ENCODE measurements around the gene ADAMTS14. TPM values are rescaled to one million over a fixed set of nuclear protein-coding genes. Genes with fewer than 3 reads are reported as not detected.

The ADAMTS14 gene
- total and polyA plus RNA-seq, 7 donors, result 0.03 to 0.18 (median 0.06) TPM; not detected in 3

GRCh38 chr10:70683940-70684339 lies 11.6 kb downstream of the ADAMTS14 start:
- Histone ChIP-seq H3K9me3 (no peaks in the 10 kb centered on the region), H3K4me3 (no peak overlapping the region), H3K27ac (no peak overlapping the region), H3K4me1 (no peaks in the 10 kb centered on the region), H3K27me3 (ENCODE audit: insufficient read depth in 3 of 3, low read length in 2 of 3) (peaks cover 0 to 3% (median 0%) of the 10 kb centered on the region in 3 donors), H3K36me3 (ENCODE audit: insufficient read depth in 1 of 2, low read depth in 1 of 2) (no peaks in the 10 kb centered on the region)
- ATAC-seq (no peak), DNase-seq (no peak)
- WGBS, 3 donors, result 92 to 98% (median 98%) methylated on average over 5 of the region's 5 CpGs
- intact Hi-C loops (cut with DNase I), result no loop called here
- no peak for TF ChIP-seq CTCF (IDR thresholded peaks at IDR 0.05)

- Histone ChIP-seq H3K4me1 (no peaks in the 10 kb centered on the region), H3K9me3 (no peaks in the 10 kb centered on the region), H3K27me3 (ENCODE audit: insufficient read depth in 3 of 3, low read length in 2 of 3) (peaks cover 0 to 3% (median 0%) of the 10 kb centered on the region in 3 donors), H3K27ac (no peak overlapping the region), H3K4me3 (no peak overlapping the region), H3K36me3 (ENCODE audit: insufficient read depth in 1 of 2, low read depth in 1 of 2) (no peaks in the 10 kb centered on the region)
- ATAC-seq (no peak), DNase-seq (no peak)
- intact Hi-C loops (cut with DNase I), result no loop called here
- WGBS, 3 donors, result 96 to 99% (median 97%) methylated on average over 3 of the region's 3 CpGs
- no peak for TF ChIP-seq CTCF (IDR thresholded peaks at IDR 0.05)
Observed at GRCh38 chr10:70684374-70684773, 12.1 kb downstream of the ADAMTS14 start.

GRCh38 chr10:70684839-70685454 lies 12.6 kb downstream of the ADAMTS14 start:
- DNase-seq, result no peak
- H3K4me1 ChIP-seq, result no peaks in the 10 kb centered on the region
- WGBS, 3 donors, result 88 to 96% (median 92%) methylated on average over 3 to 4 of the region's 4 CpGs

GRCh38 chr10:70685455-70685911 lies 13.2 kb downstream of the ADAMTS14 start:
- Histone ChIP-seq H3K36me3 (ENCODE audit: insufficient read depth in 1 of 2, low read depth in 1 of 2) (no peaks in the 10 kb centered on the region), H3K4me3 (no peak overlapping the region), H3K9me3 (no peaks in the 10 kb centered on the region), H3K27ac (no peak overlapping the region), H3K27me3 (ENCODE audit: insufficient read depth in 3 of 3, low read length in 2 of 3) (no peaks in the 10 kb centered on the region), H3K4me1 (no peaks in the 10 kb centered on the region)
- ATAC-seq (peak in 1 of 4 donors; percentile 24), DNase-seq (no peak)
- WGBS, 3 donors, result 53 to 90% (median 85%) methylated on average over 8 of the region's 8 CpGs
- intact Hi-C loops (cut with DNase I), result no loop called here
- no peak for TF ChIP-seq CTCF (IDR thresholded peaks at IDR 0.05)

More at GRCh38 chr10:70684839-70685454, 12.6 kb downstream of the ADAMTS14 start:
- Histone ChIP-seq H3K9me3 (no peaks in the 10 kb centered on the region), H3K27ac (no peak overlapping the region), H3K36me3 (ENCODE audit: insufficient read depth in 1 of 2, low read depth in 1 of 2) (no peaks in the 10 kb centered on the region), H3K4me3 (no peak overlapping the region), H3K27me3 (ENCODE audit: insufficient read depth in 3 of 3, low read length in 2 of 3) (no peaks in the 10 kb centered on the region)
- no peak for TF ChIP-seq CTCF (IDR thresholded peaks at IDR 0.05)
- no peak for ATAC-seq
- intact Hi-C loops (cut with DNase I), result no loop called here

GRCh38 chr10:70688828-70689227 lies 16.5 kb downstream of the ADAMTS14 start:
- Histone ChIP-seq H3K36me3 (ENCODE audit: insufficient read depth in 1 of 2, low read depth in 1 of 2) (no peaks in the 10 kb centered on the region), H3K4me1 (no peaks in the 10 kb centered on the region), H3K27me3 (ENCODE audit: insufficient read depth in 3 of 3, low read length in 2 of 3) (no peaks in the 10 kb centered on the region), H3K27ac (no peak overlapping the region), H3K4me3 (no peak overlapping the region), H3K9me3 (no peaks in the 10 kb centered on the region)
- no peak for TF ChIP-seq CTCF (IDR thresholded peaks at IDR 0.05)
- WGBS, 3 donors, result 13 to 93% (median 91%) methylated on average over 1 to 8 of the region's 9 CpGs
- intact Hi-C loops (cut with DNase I), result no loop called here
- ATAC-seq (no peak), DNase-seq (no peak)
